Germinal center (tissue), 1 donor: ENCODE measurements around the gene GUCY1A2.

Experiments
- DNase-seq: peaks from one replicate; pipeline ENCODE4 v3.0.0; 2012; ENCODE audit warnings: mixed read lengths, low spot score

The GUCY1A2 gene

GRCh38 chr11:106644824-106645223, 373.5 kb downstream of the GUCY1A2 start:
- DNase-seq = no peak

GRCh38 chr11:106642331-106642730, 375.9 kb downstream of the GUCY1A2 start:
- DNase-seq = no peak

- DNase-seq = no peak
Measured at GRCh38 chr11:106632283-106632682, 386.0 kb downstream of the GUCY1A2 start.

GRCh38 chr11:106627694-106628093, 390.6 kb downstream of the GUCY1A2 start:
- no peak for DNase-seq

- DNase-seq = no peak
Measured at GRCh38 chr11:106625566-106625965, 392.7 kb downstream of the GUCY1A2 start.

- DNase-seq = no peak
Measured at GRCh38 chr11:106624377-106624776, 393.9 kb downstream of the GUCY1A2 start.
